Neutrophil (primary cell): ENCODE data around the gene MARCO.

Source experiments
- H3K27ac ChIP-seq: fragments of 200-600 bp; sonication (generic); 2 replicates; pipeline ENCODE4 v1.5.1; 2016; ENCODE audit warnings: mild to moderate bottlenecking, moderate library complexity
- H3K27me3 ChIP-seq: fragments of 200-600 bp; sonication (generic); 2 replicates; pipeline ENCODE4 v1.6.0; 2016; ENCODE audit warnings: mild to moderate bottlenecking
- H3K36me3 ChIP-seq: fragments of 200-600 bp; sonication (generic); 2 replicates; pipeline ENCODE4 v1.5.1; 2017
- H3K4me1 ChIP-seq, 2 experiments: fragments of 200-600 bp in 1 of 2; sonication (generic) in 1 of 2; 1 replicate in 1 of 2; 2 replicates in 1 of 2; pipeline versions ENCODE4 v1.5.1 to v1.6.1; 2013 to 2016; ENCODE audit warnings: low read depth in 1 of 2, low read length in 1 of 2, mild to moderate bottlenecking in 1 of 2, moderate library complexity in 1 of 2; ENCODE audit not compliant: control insufficient read depth in 1 of 2, insufficient read depth in 1 of 2
- H3K4me3 ChIP-seq, 2 experiments: fragments of 200-600 bp in 1 of 2; sonication (generic) in 1 of 2; 1 replicate in 1 of 2; 2 replicates in 1 of 2; pipeline ENCODE4 v1.5.1; 2013 to 2016; ENCODE audit warnings: low read depth in 1 of 2, low read length in 1 of 2, mild to moderate bottlenecking in 1 of 2, moderate library complexity in 1 of 2
- H3K9me3 ChIP-seq: fragments of 200-600 bp; sonication (generic); 2 replicates; pipeline ENCODE4 v1.5.1; 2016
- CTCF ChIP-seq: fragments of 200-600 bp; sonication (generic); IDR thresholded peaks from 2 replicates; pipeline ENCODE4 v1.5.1; 2016; ENCODE audit warnings: antibody characterized with exemption

The MARCO gene

DNA sequence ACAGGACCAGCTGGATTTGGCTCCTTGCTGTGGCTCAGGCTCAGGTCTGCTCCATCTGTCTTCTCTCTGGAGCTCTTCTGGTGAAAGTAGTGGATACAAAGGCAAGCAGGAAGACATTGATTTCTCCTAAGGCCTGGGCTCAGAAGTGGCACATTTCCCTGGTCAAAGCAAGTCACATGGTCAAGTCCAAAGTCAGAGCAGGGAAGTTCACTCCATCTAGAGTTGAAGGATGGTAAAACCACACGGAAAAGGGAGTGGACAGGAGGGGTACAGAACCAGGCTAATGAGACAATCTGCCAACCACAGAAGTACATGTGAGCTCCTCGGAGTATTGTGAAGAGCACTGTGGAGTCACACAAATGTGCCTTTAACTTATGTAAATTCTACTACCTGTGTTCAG is 66.1 kb downstream of the MARCO start:
- H3K4me3 ChIP-seq = no peak overlapping the region
- H3K9me3 ChIP-seq = no peaks in the 10 kb centered on the region
- peaks cover 9 to 12% of the 10 kb centered on the region in 2 experiments for H3K4me1 ChIP-seq
- H3K27ac ChIP-seq = no peak overlapping the region
- H3K36me3 ChIP-seq = no peaks in the 10 kb centered on the region
- no peak for TF ChIP-seq CTCF
- peaks cover 52% of the 10 kb centered on the region for H3K27me3 ChIP-seq

- no peak overlapping the region for H3K4me3 ChIP-seq
Measured at GRCh38 chr2:119009110-119009509, 67.1 kb downstream of the MARCO start.

GRCh38 chr2:119010336-119010735 is 68.3 kb downstream of the MARCO start:
- Histone ChIP-seq H3K4me1 (peaks cover 8 to 14% of the 10 kb centered on the region in 2 experiments), H3K4me3 (no peak overlapping the region), H3K36me3 (no peaks in the 10 kb centered on the region), H3K27ac (no peak overlapping the region), H3K9me3 (no peaks in the 10 kb centered on the region), H3K27me3 (peaks cover 53% of the 10 kb centered on the region)
- TF ChIP-seq CTCF = no peak

More at GRCh38 chr2:119009110-119009509, 67.1 kb downstream of the MARCO start:
- H3K4me1 ChIP-seq = peaks cover 16 to 20% of the 10 kb centered on the region in 2 experiments
- H3K9me3 ChIP-seq = no peaks in the 10 kb centered on the region
- H3K27ac ChIP-seq = no peak overlapping the region
- no peaks in the 10 kb centered on the region for H3K36me3 ChIP-seq
- TF ChIP-seq CTCF = no peak
- H3K27me3 ChIP-seq = peaks cover 52% of the 10 kb centered on the region

- Histone ChIP-seq H3K9me3 (no peaks in the 10 kb centered on the region), H3K27me3 (peaks cover 63% of the 10 kb centered on the region), H3K4me3 (no peak overlapping the region), H3K36me3 (no peaks in the 10 kb centered on the region), H3K27ac (no peak overlapping the region), H3K4me1 (peaks cover 8 to 14% of the 10 kb centered on the region in 2 experiments)
- no peak for TF ChIP-seq CTCF
Measured at GRCh38 chr2:119011162-119011909, 69.3 kb downstream of the MARCO start.

GRCh38 chr2:119011910-119012209 is 69.9 kb downstream of the MARCO start:
- Histone ChIP-seq H3K9me3 (no peaks in the 10 kb centered on the region), H3K4me3 (no peak overlapping the region), H3K36me3 (no peaks in the 10 kb centered on the region), H3K27ac (no peak overlapping the region), H3K4me1 (peaks cover 8 to 14% of the 10 kb centered on the region in 2 experiments), H3K27me3 (peaks cover 68% of the 10 kb centered on the region)
- TF ChIP-seq CTCF = no peak
